SK-N-SH treated with all-trans-retinoic acid at 6 μM for 48 hours (cell line): Measurements from ENCODE around the gene MSN.

Experiments used
- ATAC-seq: fragments of 200-7000 bp; cut with Tn5 transposase; 3 replicates; pipeline ENCODE4 v1.9.1; 2020; ENCODE audit warnings: mild to moderate bottlenecking, moderate library complexity
- BACH2 ChIP-seq: fragments of 250-450 bp; sonication (Bioruptor Pico); IDR thresholded peaks from 2 replicates; pipeline ENCODE4 v1.9.0; 2021; ENCODE audit warnings: mild to moderate bottlenecking, borderline replicate concordance
- CREB5 ChIP-seq: fragments of 250-450 bp; sonication (Bioruptor Pico); IDR thresholded peaks from 2 replicates; pipeline ENCODE4 v1.5.1; 2020; ENCODE audit warnings: low read depth, mild to moderate bottlenecking, moderate library complexity
- CSDC2 ChIP-seq: fragments of 250-450 bp; sonication (Bioruptor Pico); IDR thresholded peaks from 2 replicates; pipeline ENCODE4 v1.5.0; 2020; ENCODE audit warnings: mild to moderate bottlenecking, moderate library complexity
- CSRNP3 ChIP-seq: fragments of 250-450 bp; sonication (Bioruptor Pico); IDR thresholded peaks from 2 replicates; pipeline ENCODE4 v1.5.1; 2021; ENCODE audit warnings: mild to moderate bottlenecking, moderate library complexity
- ESRRG ChIP-seq: fragments of 250-450 bp; sonication (Bioruptor Pico); IDR thresholded peaks from 2 replicates; pipeline ENCODE4 v1.6.1; 2021; ENCODE audit warnings: mild to moderate bottlenecking
- GLIS3 ChIP-seq: fragments of 250-450 bp; sonication (Bioruptor Pico); IDR thresholded peaks from 2 replicates; pipeline ENCODE4 v1.5.0; 2020; ENCODE audit warnings: mild to moderate bottlenecking, moderate library complexity
- ISL1 ChIP-seq: fragments of 250-450 bp; sonication (Bioruptor Pico); IDR thresholded peaks from 2 replicates; pipeline ENCODE4 v2.1.2; 2022; ENCODE audit warnings: mild to moderate bottlenecking, moderate library complexity
- OSR1 ChIP-seq: fragments of 250-450 bp; sonication (Bioruptor Pico); IDR thresholded peaks from 2 replicates; pipeline ENCODE4 v1.8.0; 2022; ENCODE audit warnings: moderate library complexity, mild to moderate bottlenecking, inconsistent platforms
- PATZ1 ChIP-seq: fragments of 250-450 bp; sonication (Bioruptor Pico); IDR thresholded peaks from 2 replicates; pipeline ENCODE4 v1.8.0; 2020; ENCODE audit warnings: mild to moderate bottlenecking, moderate library complexity, borderline replicate concordance
- POU6F1 ChIP-seq: fragments of 250-450 bp; sonication (Bioruptor Pico); IDR thresholded peaks from 2 replicates; pipeline ENCODE4 v1.8.0; 2021; ENCODE audit warnings: low read depth, mild to moderate bottlenecking, moderate library complexity, borderline replicate concordance
- PPARA ChIP-seq: fragments of 250-450 bp; sonication (Bioruptor Pico); IDR thresholded peaks from 2 replicates; pipeline ENCODE4 v1.5.0; 2020; ENCODE audit warnings: mild to moderate bottlenecking, borderline replicate concordance
- RARB ChIP-seq: fragments of 250-450 bp; sonication (Bioruptor Pico); IDR thresholded peaks from 2 replicates; pipeline ENCODE4 v1.8.0; 2021; ENCODE audit warnings: mild to moderate bottlenecking, moderate library complexity
- SNAI2 ChIP-seq: fragments of 250-450 bp; sonication (Bioruptor Pico); IDR thresholded peaks from 2 replicates; pipeline ENCODE4 v1.5.0; 2020; ENCODE audit warnings: mild to moderate bottlenecking, moderate library complexity
- TCF4 ChIP-seq: fragments of 250-450 bp; sonication (Bioruptor Pico); IDR thresholded peaks from 2 replicates; pipeline ENCODE4 v1.8.0; 2021; ENCODE audit warnings: mild to moderate bottlenecking, moderate library complexity, borderline replicate concordance
- TOX ChIP-seq: fragments of 250-450 bp; sonication (Bioruptor Pico); IDR thresholded peaks from 2 replicates; pipeline ENCODE4 v1.8.0; 2021; ENCODE audit warnings: mild to moderate bottlenecking, moderate library complexity, borderline replicate concordance
- TSHZ2 ChIP-seq: fragments of 250-450 bp; sonication (Bioruptor Pico); IDR thresholded peaks from 2 replicates; pipeline ENCODE4 v1.5.0; 2020; ENCODE audit warnings: mild to moderate bottlenecking, moderate library complexity
- ZC3H10 ChIP-seq: fragments of 250-450 bp; sonication (Bioruptor Pico); IDR thresholded peaks from 2 replicates; pipeline ENCODE4 v1.5.1; 2021; ENCODE audit warnings: mild to moderate bottlenecking, moderate library complexity
- ZFP3 ChIP-seq: fragments of 250-450 bp; sonication (Bioruptor Pico); IDR thresholded peaks from 2 replicates; pipeline ENCODE4 v1.5.0; 2020; ENCODE audit warnings: mild to moderate bottlenecking, moderate library complexity
- ZFP30 ChIP-seq: fragments of 450-650 bp; formaldehyde crosslinking; IDR thresholded peaks from 2 replicates; pipeline ENCODE4 v1.5.0; 2022; ENCODE audit warnings: mild to moderate bottlenecking, moderate library complexity
- ZNF70 ChIP-seq: fragments of 450-650 bp; formaldehyde crosslinking; IDR thresholded peaks from 2 replicates; pipeline ENCODE4 v1.5.0; 2020; ENCODE audit warnings: mild to moderate bottlenecking, moderate library complexity
- ZNF8 ChIP-seq: fragments of 450-650 bp; formaldehyde crosslinking; IDR thresholded peaks from 2 replicates; pipeline ENCODE4 v1.5.0; 2020; ENCODE audit warnings: mild to moderate bottlenecking, moderate library complexity

The MSN gene

GRCh38 chrX:65677954-65678469, 10.6 kb downstream of the MSN start:
- ATAC-seq = peak; percentile 84
- no peak for TF ChIP-seq BACH2
- TF ChIP-seq PPARA = no peak
- TF ChIP-seq SNAI2 (CRISPR knock-in tag) = no peak
- TF ChIP-seq RARB = no peak
- TF ChIP-seq ZNF8 (CRISPR knock-in tag) = no peak
- TF ChIP-seq GLIS3 = no peak
- TF ChIP-seq ESRRG (CRISPR knock-in tag) = no peak
- no peak for TF ChIP-seq CSDC2 (CRISPR knock-in tag)
- no peak for TF ChIP-seq CSRNP3 (CRISPR knock-in tag)
- TF ChIP-seq TOX (CRISPR knock-in tag) = no peak
- no peak for TF ChIP-seq TCF4 (CRISPR knock-in tag)
- TF ChIP-seq OSR1 (CRISPR knock-in tag) = no peak
- no peak for TF ChIP-seq POU6F1
- no peak for TF ChIP-seq ZC3H10
- no peak for TF ChIP-seq ZNF70 (CRISPR knock-in tag)
- TF ChIP-seq ZFP3 (CRISPR knock-in tag) = no peak
- TF ChIP-seq CREB5 = no peak
- TF ChIP-seq ZFP30 (CRISPR knock-in tag) = no peak
- TF ChIP-seq PATZ1 (CRISPR knock-in tag) = no peak

GRCh38 chrX:65679071-65679540, 11.7 kb downstream of the MSN start:
- peak; percentile 9; the same call in 2 of the 3 replicates for ATAC-seq

GRCh38 chrX:65681810-65682209, 14.4 kb downstream of the MSN start:
- no peak for TF ChIP-seq BACH2
- no peak for TF ChIP-seq PATZ1 (CRISPR knock-in tag)
- TF ChIP-seq ZFP3 (CRISPR knock-in tag) = no peak
- TF ChIP-seq TSHZ2 (CRISPR knock-in tag) = no peak
- no peak for TF ChIP-seq ZC3H10
- no peak for TF ChIP-seq CREB5
- no peak for TF ChIP-seq ISL1 (CRISPR knock-in tag)
- TF ChIP-seq RARB = no peak
- no peak for TF ChIP-seq SNAI2 (CRISPR knock-in tag)
- TF ChIP-seq ZNF70 (CRISPR knock-in tag) = no peak
- TF ChIP-seq TOX (CRISPR knock-in tag) = no peak
- TF ChIP-seq ESRRG (CRISPR knock-in tag) = no peak
- no peak for TF ChIP-seq CSRNP3 (CRISPR knock-in tag)
- no peak for TF ChIP-seq PPARA
- no peak for ATAC-seq

More at GRCh38 chrX:65679071-65679540, 11.7 kb downstream of the MSN start:
- TF ChIP-seq ZFP30 (CRISPR knock-in tag) (no peak), RARB (no peak), GLIS3 (no peak)
